Measurements from ENCODE around the gene DNMT3B. TPM values are rescaled to one million over a fixed set of nuclear protein-coding genes. Genes with fewer than 3 reads are reported as not detected.

The DNMT3B gene
- polyA plus RNA-seq (0.68 to 1.1 TPM (median 0.86 TPM) in 3 replicates), polyA minus RNA-seq (0.58 to 1.0 TPM (median 0.69 TPM) in 3 replicates)
- 0.36 TPM for polyA plus RNA-seq (2011; ENCODE audit: low read depth)
- polyA plus RNA-seq (2011; cell fraction: cytosol; rRNA removed), result 0.47 and 0.49 TPM in 2 replicates
- polyA plus RNA-seq (2011; cell fraction: nucleus; rRNA removed), result 1.8 TPM in 2 replicates
- 0.48 and 0.80 TPM in 2 replicates for polyA plus RNA-seq (2012; ENCODE audit: low replicate concordance)
- polyA minus RNA-seq (2011; cell fraction: cytosol; rRNA and poly(A)+ RNA removed), result 0.58 TPM
- polyA minus RNA-seq (2011; cell fraction: nucleus; rRNA and poly(A)+ RNA removed), result 0.63 and 1.0 TPM in 2 replicates

GRCh38 chr20:32761831-32762753 is at the start of gene DNMT3B:
Gene DNMT3B, plus strand, starts transcription at chr20:32762385. Its CDS starts 17,939 bp downstream, at chr20:32780324.
- peak within 1 kb of the TSS; percentile 3 for H3K27ac ChIP-seq (ENCODE audit: control insufficient read depth, insufficient read depth, low read length)
- H3K79me2 ChIP-seq (ENCODE audit: control insufficient read depth, insufficient read depth, low read length), result no peaks in the 10 kb centered on the region
- DNase-seq (ENCODE audit: low read depth, low spot score), result no peak

GRCh38 chr20:32718749-32719348 is 43.3 kb upstream of the DNMT3B start:
- no peaks in the 10 kb centered on the region for H4K20me1 ChIP-seq (ENCODE audit: control insufficient read depth, extremely low read depth, insufficient read depth, low read length)
- H3K27me3 ChIP-seq (ENCODE audit: control insufficient read depth, extremely low read depth, insufficient read depth, low read length), result no peaks in the 10 kb centered on the region
- dilution Hi-C loops (cut with MboI; ENCODE audit: extremely low pct_ligation_motif_present, low sequenced_read_pairs), result no loop called here
- FAIRE-seq (no peak), DNase-seq (ENCODE audit: low read depth, low spot score) (no peak)
- no peak overlapping the region for H3K27ac ChIP-seq (ENCODE audit: control insufficient read depth, insufficient read depth, low read length)
- H3K9me3 ChIP-seq (ENCODE audit: control insufficient read depth, low read depth, low read length), result no peaks in the 10 kb centered on the region
- H3K9me1 ChIP-seq (ENCODE audit: control insufficient read depth, extremely low read depth, insufficient read depth, low read length), result no peaks in the 10 kb centered on the region
- no peak overlapping the region for H3K9ac ChIP-seq (ENCODE audit: control insufficient read depth, extremely low read depth, insufficient read depth, low read length)
- no peaks in the 10 kb centered on the region for H3K4me1 ChIP-seq (ENCODE audit: control insufficient read depth, extremely low read depth, insufficient read depth, low read length)
- H3K4me2 ChIP-seq (ENCODE audit: control insufficient read depth, extremely low read depth, insufficient read depth, low read depth, low read length), result no peak overlapping the region
- peaks cover 0 to 4% of the 10 kb centered on the region in 2 experiments for H3K36me3 ChIP-seq (ENCODE audit: control insufficient read depth in 2 of 2, extremely low read depth in 1 of 2, insufficient read depth in 2 of 2, low read length in 2 of 2)
- no peak overlapping the region for H2AFZ ChIP-seq (ENCODE audit: control insufficient read depth, low read length)
- no peak overlapping the region for H3K4me3 ChIP-seq (ENCODE audit: control insufficient read depth in 2 of 3, extremely low read depth in 1 of 3, insufficient read depth in 2 of 3, low read depth in 1 of 3, low read length in 3 of 3)
- no peaks in the 10 kb centered on the region for H3K79me2 ChIP-seq (ENCODE audit: control insufficient read depth, insufficient read depth, low read length)
- TF ChIP-seq EZH2 (IDR thresholded peaks at IDR 0.05; ENCODE audit: low read length) (no peak), CTCF (optimal IDR thresholded peaks at IDR 0.05 in 1 of 3, IDR thresholded peaks at IDR 0.05 in 1 of 3, conservative IDR thresholded peaks at IDR 0.05 in 1 of 3; ENCODE audit: extremely low read depth in 1 of 3, insufficient read depth in 2 of 3, low read length in 3 of 3) (no peak)

More at GRCh38 chr20:32761831-32762753, at the start of gene DNMT3B:
- no peaks in the 10 kb centered on the region for H3K27me3 ChIP-seq (ENCODE audit: control insufficient read depth, extremely low read depth, insufficient read depth, low read length)
- no peak for TF ChIP-seq EZH2 (IDR thresholded peaks at IDR 0.05; ENCODE audit: low read length)
- TF ChIP-seq CTCF (optimal IDR thresholded peaks at IDR 0.05 in 1 of 3, IDR thresholded peaks at IDR 0.05 in 1 of 3, conservative IDR thresholded peaks at IDR 0.05 in 1 of 3; ENCODE audit: extremely low read depth in 1 of 3, insufficient read depth in 2 of 3, low read length in 3 of 3), result peak in 1 of 3 experiments; percentile 37
- peak within 1 kb of the TSS; percentile 84 for H3K4me2 ChIP-seq (ENCODE audit: control insufficient read depth, extremely low read depth, insufficient read depth, low read depth, low read length)
- no peaks in the 10 kb centered on the region for H4K20me1 ChIP-seq (ENCODE audit: control insufficient read depth, extremely low read depth, insufficient read depth, low read length)
- H3K9me3 ChIP-seq (ENCODE audit: control insufficient read depth, low read depth, low read length), result no peaks in the 10 kb centered on the region
- dilution Hi-C loops (cut with MboI; ENCODE audit: extremely low pct_ligation_motif_present, low sequenced_read_pairs), result no loop called here
- peaks cover 3% of the 10 kb centered on the region for H3K4me1 ChIP-seq (ENCODE audit: control insufficient read depth, extremely low read depth, insufficient read depth, low read length)
- no peaks in the 10 kb centered on the region for H3K9me1 ChIP-seq (ENCODE audit: control insufficient read depth, extremely low read depth, insufficient read depth, low read length)
- H3K9ac ChIP-seq (ENCODE audit: control insufficient read depth, extremely low read depth, insufficient read depth, low read length), result peak within 1 kb of the TSS; percentile 61
- peak within 1 kb of the TSS; percentile 72 for H2AFZ ChIP-seq (ENCODE audit: control insufficient read depth, low read length)
- FAIRE-seq, result no peak
- H3K36me3 ChIP-seq (ENCODE audit: control insufficient read depth in 2 of 2, extremely low read depth in 1 of 2, insufficient read depth in 2 of 2, low read length in 2 of 2), result no peaks in the 10 kb centered on the region
- peak within 1 kb of the TSS; percentile 43 to 70 (median 70) for H3K4me3 ChIP-seq (ENCODE audit: control insufficient read depth in 2 of 3, extremely low read depth in 1 of 3, insufficient read depth in 2 of 3, low read depth in 1 of 3, low read length in 3 of 3)
